ENCODE measurements around the gene PICK1.

DNA sequence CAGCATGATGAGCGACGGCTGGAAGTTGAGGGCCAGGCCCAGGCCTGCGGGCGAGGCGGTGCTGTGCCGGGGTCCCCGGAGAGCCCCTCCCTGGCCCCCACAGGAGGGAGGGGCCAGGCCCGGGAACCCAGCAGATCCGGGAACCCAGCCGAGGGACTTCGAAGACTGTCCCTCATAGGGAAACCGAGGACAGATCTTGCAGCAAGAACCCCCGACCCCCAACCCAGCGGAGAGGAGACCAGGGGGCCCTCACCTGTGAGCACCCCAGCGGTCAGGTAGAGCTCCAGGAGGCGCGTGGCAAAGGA lies 24.4 kb downstream of the PICK1 start:
- TF ChIP-seq, protein P1, sequence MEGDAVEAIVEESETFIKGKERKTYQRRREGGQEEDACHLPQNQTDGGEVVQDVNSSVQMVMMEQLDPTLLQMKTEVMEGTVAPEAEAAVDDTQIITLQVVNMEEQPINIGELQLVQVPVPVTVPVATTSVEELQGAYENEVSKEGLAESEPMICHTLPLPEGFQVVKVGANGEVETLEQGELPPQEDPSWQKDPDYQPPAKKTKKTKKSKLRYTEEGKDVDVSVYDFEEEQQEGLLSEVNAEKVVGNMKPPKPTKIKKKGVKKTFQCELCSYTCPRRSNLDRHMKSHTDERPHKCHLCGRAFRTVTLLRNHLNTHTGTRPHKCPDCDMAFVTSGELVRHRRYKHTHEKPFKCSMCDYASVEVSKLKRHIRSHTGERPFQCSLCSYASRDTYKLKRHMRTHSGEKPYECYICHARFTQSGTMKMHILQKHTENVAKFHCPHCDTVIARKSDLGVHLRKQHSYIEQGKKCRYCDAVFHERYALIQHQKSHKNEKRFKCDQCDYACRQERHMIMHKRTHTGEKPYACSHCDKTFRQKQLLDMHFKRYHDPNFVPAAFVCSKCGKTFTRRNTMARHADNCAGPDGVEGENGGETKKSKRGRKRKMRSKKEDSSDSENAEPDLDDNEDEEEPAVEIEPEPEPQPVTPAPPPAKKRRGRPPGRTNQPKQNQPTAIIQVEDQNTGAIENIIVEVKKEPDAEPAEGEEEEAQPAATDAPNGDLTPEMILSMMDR (IDR thresholded peaks at IDR 0.05), result no peak
- TF ChIP-seq POLR2A (IDR thresholded peaks at IDR 0.05), result no peak

Measured in testis (tissue), 2 donors.